ENCODE data around the gene TOM1.

Gene TOM1

GRCh38 chr22:35324067-35324466, 24.4 kb downstream of the TOM1 start:
- DNase-seq (ENCODE audit: low read depth in 2 of 2) = no peak

DNA sequence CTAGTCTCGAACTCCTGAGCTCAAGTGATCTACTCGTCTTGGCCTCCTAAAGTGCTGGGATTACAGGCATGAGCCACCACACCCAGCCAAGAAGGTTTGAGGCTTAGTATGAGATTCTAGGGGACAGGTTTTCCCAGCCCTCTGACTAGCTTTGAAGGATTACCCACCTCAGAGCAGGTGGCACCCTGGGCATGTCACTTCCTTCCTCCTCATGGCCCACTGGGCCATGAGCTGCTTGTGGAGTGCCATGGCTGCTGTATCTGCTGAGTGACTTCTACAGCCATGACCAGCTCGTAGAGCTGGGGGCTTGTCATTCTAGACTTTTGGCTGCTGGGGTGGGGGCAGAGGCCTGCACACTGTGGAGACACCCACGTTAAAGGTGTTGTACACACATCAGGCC, 25.1 kb downstream of the TOM1 start:
- DNase-seq (ENCODE audit: low read depth in 2 of 2) = no peak

DNA sequence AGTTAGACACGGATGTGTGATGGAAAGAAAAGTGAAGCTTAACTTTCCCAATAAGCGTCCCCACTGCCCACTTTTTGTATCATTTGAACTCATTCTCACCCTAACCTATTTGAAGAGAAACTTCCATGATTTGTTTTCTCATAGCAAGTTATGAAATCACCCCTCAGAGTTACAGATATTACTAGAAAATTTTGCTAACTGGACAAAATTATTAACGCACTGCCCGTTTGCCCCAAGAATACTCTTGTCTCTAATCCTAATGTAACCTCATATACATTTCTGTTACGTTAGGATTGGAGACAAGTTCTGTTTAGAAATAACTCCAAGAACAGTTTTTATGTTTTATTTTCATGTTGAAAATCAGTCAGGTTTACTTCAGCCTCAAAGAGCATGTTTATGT, 25.5 kb downstream of the TOM1 start:
- DNase-seq (ENCODE audit: low read depth in 2 of 2) = no peak

DNA sequence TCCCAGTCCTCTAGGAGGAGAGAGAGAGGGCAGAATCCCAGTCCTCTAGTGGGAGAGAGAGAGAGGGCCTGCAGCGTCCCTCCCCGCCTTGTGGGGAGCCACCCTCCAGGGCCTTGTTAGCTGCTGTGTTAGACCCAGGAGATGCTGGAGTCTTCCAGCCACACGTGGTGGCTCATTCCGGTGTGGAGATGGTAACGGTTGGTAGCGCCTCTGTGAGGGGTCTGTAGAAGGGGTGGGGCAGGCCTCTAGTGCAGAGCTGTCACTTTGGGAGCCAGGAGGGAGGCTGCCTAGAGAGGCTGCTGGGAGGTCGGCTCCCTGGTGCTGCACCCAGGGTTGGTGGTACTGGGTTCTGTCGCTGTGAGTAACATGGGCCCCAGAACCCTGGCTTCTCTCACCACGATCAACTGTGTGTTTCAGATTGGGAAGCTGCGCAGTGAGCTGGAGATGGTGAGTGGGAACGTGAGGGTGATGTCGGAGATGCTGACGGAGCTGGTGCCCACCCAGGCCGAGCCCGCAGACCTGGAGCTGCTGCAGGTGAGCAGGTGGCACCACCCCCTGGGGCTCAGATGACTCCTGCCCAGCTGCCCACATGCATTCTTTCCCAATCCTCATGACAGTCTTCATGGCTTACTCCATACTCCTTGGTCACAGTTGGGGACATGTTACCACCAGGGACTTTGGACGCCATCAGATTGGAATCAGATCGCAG, 27.3 kb downstream of the TOM1 start:
- DNase-seq (ENCODE audit: low read depth in 2 of 2) = no peak

DNA sequence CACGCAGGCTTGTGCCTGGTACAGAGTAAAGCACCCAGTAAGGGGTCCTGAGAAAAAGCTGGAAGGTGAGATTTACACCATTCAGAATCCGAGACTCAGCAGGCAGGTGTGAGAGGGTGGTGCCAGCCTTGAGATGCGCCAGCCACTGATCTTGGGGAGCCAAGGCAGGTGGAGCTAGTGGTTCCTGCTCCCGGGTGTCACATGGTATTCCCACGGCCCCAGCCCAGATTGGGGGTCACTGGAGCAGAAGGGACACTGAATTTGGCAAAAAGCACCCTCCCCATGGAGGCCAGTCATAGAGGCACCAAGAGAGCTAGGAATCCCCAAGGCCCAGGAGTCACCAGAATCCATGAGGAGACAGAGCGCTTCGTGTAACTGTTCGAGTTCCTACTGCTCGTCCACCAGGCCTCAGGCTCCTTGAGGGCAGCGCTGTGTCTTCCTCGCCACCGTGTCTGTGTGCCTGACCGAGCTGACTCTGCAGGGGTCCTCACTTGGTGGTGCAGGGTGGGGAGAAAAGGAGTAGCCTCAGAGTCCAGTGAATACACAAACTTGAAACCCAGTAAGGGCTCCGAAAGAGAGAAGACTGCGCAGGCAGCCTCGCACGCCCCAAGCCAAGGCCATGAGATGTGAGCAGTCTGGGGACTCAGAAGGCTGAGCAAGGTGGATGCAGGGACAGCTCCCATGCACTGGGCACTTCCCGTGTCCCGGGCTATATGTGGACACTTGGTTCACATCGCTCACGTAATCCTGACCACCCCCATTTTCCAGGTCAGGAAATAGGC, 28.2 kb downstream of the TOM1 start:
- no peak for DNase-seq (ENCODE audit: low read depth in 2 of 2)

- no peak for DNase-seq (ENCODE audit: low read depth in 2 of 2)
Observed at GRCh38 chr22:35328472-35328885, 28.8 kb downstream of the TOM1 start.

- no peak for DNase-seq (ENCODE audit: low read depth in 2 of 2)
Observed at GRCh38 chr22:35329114-35329847, 29.6 kb downstream of the TOM1 start.

GRCh38 chr22:35330258-35330861, 30.7 kb downstream of the TOM1 start:
- DNase-seq (ENCODE audit: low read depth in 2 of 2) = peak in 1 of 2 donors; percentile 41

- DNase-seq (ENCODE audit: low read depth in 2 of 2) = no peak
Observed at GRCh38 chr22:35332278-35332677, 32.6 kb downstream of the TOM1 start.

DNA sequence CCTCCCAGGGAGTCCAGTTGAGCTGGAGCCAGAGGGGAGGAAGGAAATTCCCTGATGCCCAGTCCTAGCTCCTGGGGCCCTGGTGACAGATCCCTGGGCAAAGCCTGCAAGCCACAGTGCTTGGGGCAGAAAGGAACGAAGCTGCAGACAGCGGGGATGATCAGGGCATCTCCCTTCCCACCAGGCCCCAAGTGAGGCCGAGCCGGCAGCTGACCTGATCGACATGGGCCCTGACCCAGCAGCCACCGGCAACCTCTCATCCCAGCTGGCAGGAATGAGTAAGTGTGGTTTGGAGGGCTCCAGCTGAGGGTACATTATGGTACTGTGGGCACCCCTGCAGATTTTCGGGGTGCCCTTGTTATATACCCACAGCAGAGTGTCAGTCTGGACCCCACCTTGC, 33.5 kb downstream of the TOM1 start:
- no peak for DNase-seq (ENCODE audit: low read depth in 2 of 2)

DNA sequence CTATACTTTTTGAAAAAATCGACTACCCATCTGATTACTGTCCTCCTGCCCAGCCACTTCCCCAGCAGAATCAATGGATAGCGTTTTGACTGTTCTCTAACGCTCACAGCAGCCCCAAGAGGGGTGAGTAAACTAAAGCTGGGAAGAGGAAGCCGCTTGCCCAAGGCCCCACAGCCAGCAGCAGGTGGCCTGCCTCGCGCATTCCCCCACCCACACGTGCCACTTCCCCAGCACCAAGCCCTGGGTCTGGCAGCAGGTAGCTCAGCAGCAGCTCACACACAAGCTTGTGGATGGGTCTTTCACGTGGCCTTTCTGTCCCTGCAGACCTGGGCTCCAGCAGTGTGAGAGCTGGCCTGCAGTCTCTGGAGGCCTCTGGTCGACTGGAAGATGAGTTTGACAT, 34.3 kb downstream of the TOM1 start:
- DNase-seq (ENCODE audit: low read depth in 2 of 2) = peak in 1 of 2 donors; percentile 18

DNA sequence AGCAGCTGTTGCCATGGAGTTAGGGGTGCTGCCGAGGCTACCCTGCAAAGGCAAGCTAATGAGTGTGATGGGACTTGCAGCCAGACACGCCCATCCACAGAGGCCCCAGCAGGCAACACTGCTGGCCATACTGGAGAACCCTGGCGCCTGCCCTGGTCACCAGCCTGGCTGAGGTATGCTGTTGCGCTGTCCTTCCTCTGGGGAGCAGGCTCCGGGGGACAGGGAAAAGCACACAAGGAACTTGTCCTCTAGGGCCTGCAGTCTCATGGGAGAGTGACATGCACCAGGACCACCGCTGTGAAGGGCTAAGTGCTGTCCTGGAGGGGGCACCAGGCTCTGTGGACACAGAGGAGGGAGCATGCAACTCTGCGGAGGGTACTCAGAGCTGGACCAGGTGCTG, 35.8 kb downstream of the TOM1 start:
- no peak for DNase-seq (ENCODE audit: low read depth in 2 of 2)

DNA sequence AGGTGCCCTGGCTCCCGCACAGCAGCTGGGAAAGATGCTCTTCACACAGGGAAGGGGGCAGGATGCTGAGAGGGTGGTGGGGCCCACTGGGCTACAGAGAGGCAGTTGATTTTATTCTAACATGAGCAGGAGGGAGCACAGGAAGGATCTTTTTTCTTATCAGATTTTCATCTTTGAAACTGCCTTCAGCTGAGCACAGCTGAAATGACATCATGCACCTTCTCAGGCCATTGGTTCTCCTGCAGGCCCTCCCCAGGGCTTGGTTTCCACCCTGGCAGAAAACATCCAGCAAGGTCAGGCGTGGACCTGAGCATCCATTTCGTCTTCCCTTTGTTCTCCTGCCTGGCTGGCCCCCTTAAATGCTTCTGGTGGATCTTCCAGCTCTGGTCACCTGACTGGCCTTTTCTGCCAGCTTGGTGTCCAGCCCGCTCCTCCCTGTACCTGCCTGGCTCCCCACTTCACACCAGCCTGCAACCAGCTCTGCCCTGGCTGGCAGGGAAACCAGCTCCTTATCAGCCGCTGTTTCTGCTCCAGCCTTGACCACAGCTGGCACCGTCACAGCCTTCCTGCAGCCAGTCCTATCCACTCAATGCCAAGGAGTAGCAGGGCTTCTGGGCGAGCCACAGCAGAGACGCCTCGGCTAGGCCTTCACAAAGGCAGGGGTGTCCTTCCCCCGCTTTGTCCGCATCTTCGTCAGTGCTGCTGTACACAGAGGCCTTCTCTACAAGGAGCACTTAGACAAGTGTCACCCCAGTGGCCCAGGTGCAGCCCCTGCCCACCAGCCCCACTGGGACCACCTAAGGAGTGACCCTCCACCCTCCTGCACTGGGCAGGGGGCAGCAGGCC, 36.5 kb downstream of the TOM1 start:
- no peak for DNase-seq (ENCODE audit: low read depth in 2 of 2)

- DNase-seq (ENCODE audit: low read depth in 2 of 2) = no peak
Observed at GRCh38 chr22:35337932-35338331, 38.2 kb downstream of the TOM1 start.

DNA sequence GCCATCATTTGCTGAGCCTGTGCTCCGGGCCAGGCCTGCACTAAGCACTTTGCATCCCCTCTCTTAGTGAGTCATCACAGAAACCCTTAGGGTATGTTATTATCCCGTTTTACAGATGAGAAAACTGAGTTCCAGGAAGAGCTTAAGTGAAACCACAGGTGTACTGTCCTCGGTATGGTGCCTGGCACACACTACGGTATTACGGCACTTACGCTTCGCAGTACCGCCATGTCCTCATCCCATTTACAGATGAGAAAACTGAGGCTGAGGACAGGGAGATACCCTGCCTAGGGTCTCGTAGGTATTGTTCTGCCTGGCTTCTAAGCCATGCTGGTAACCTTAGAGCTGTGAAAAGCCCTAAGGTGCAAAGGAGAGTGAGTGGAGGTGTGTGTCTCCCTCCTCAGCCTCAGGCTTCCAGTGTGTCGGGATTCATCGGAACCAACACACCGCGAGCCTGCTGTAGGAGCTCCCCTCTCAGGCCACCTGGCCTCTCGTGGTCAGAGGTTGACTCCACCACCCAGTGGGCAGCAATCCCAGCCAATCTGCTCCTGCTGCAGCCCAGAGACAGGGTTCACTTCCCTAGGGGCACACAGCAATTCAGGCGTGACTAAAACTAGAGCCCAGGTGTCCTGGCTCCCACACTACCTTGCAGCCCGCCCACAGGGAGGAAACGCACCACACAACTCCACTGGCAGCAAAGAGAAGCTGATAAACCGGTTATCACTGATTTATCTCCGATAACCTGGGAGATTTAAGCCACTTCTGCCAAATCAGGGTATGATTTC, 41.6 kb downstream of the TOM1 start:
- DNase-seq (ENCODE audit: low read depth in 2 of 2) = no peak

DNA sequence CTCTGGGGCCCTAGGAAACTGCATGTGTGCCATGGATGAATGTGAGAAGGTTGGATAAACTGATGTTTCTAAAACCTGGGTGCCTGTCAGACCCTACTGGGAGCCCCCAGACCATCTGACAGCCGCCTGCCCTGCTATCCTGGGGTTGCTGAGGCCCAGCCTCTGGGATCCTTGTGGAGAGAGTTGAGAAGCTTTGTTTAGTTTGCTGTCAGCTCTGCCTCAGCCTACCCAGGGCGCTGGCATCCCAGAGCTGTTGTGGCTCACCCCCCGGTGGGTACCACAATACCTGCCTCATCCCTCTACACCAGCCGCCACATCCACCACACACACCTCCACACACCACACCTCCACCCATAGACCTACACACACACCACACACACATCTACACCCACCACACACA, 42.7 kb downstream of the TOM1 start:
- DNase-seq (ENCODE audit: low read depth in 2 of 2) = no peak

- no peak for DNase-seq (ENCODE audit: low read depth in 2 of 2)
Observed at GRCh38 chr22:35343664-35344550, 44.2 kb downstream of the TOM1 start.

- DNase-seq (ENCODE audit: low read depth in 2 of 2) = no peak
Observed at GRCh38 chr22:35344956-35345690, 45.4 kb downstream of the TOM1 start.
